Peyer's patch (tissue), 4 donors: Measurements from ENCODE around the gene CISH. TPM values are rescaled to one million over a fixed set of nuclear protein-coding genes. Genes with fewer than 3 reads are reported as not detected.
A peak's percentile ranks its signal among the peaks of the same experiment; 100 is the strongest.

Source experiments
- DNase-seq, 3 donors: peaks; one replicate each; pipeline ENCODE4 v3.0.0-alpha.2; 2017 to 2019
- H3K27ac ChIP-seq, 4 donors: fragments of 200-600 bp; sonication (generic); one replicate each; pipeline ENCODE4 v1.5.1; 2016 to 2019
- H3K27me3 ChIP-seq, 2 donors: fragments of 200-600 bp; sonication (generic); one replicate each; pipeline ENCODE4 v1.5.1; 2019
- H3K36me3 ChIP-seq, 3 donors: fragments of 200-600 bp; sonication (generic); one replicate each; pipeline ENCODE4 v1.5.1; 2016 to 2019
- H3K4me1 ChIP-seq, 4 donors: fragments of 200-600 bp; sonication (generic); one replicate each; pipeline ENCODE4 v1.5.1; 2016 to 2019
- H3K4me3 ChIP-seq, 4 donors: fragments of 200-600 bp; sonication (generic); 1 replicate in 3 of 4; 2 replicates in 1 of 4; pipeline ENCODE4 v1.5.1; 2016 to 2019; ENCODE audit warnings: mild to moderate bottlenecking in 1 of 4
- H3K9me3 ChIP-seq, 4 donors: fragments of 200-600 bp; sonication (generic); one replicate each; pipeline ENCODE4 v1.5.1; 2016 to 2019; ENCODE audit warnings: mild to moderate bottlenecking in 1 of 4
- POLR2A ChIP-seq, 2 donors: fragments of 450-650 bp; IDR thresholded peaks; one replicate each; pipeline ENCODE4 v1.5.1; 2017; ENCODE audit warnings: antibody characterized with exemption in 2 of 2, mild to moderate bottlenecking in 2 of 2, moderate library complexity in 2 of 2
- total RNA-seq, 4 donors: library from RNA; depleted of rRNA; stranded (reverse); fragments of >200 nt; gene quantifications; one replicate each; pipeline ENCODE4 v1.1.0, GENCODE V29; 2016
- TF ChIP-seq, protein P1 (sequence below), 6 experiments: fragments of 450-650 bp in 4 of 6; fragments of 200-600 bp in 2 of 6; sonication (generic) in 1 of 6; IDR thresholded peaks; one replicate each; pipeline ENCODE4 v1.5.1; 2017 to 2019; ENCODE audit warnings: antibody characterized with exemption in 6 of 6, mild to moderate bottlenecking in 3 of 6, moderate library complexity in 1 of 6

Gene CISH
- total RNA-seq, 4 donors from 2014 or later, result 9.7 to 13.5 (median 10.9) TPM

DNA sequence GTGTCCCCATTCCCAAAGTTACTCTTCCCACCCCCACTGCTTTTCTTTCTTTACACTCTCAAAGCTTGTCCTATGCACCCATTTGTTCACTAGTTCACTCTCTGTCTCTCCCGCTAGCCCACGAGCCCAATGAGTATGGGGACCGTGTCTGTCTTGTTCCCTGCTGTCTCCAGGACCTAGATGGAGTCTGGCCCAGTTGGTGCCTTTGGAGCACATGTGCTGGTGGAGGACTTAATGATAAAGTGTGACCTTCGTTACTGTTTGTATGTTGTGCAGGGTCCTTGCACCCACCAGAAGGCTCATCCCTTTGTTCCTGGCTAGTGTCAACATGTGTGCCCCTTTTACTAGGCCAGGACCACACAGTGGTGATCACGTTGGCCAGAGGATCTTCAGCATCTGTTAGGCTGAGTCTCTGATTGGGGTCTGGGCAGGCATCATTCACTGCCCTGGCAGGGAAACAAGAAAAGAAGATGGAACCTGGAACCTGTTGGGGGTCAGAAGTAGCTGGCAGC is 7.4 kb downstream of the CISH start:
- H3K4me3 ChIP-seq, result no peak overlapping the region
- H3K27ac ChIP-seq, result peak overlapping the region in 3 of 4 donors; percentile 46 to 97 (median 96)
- TF ChIP-seq, protein P1, sequence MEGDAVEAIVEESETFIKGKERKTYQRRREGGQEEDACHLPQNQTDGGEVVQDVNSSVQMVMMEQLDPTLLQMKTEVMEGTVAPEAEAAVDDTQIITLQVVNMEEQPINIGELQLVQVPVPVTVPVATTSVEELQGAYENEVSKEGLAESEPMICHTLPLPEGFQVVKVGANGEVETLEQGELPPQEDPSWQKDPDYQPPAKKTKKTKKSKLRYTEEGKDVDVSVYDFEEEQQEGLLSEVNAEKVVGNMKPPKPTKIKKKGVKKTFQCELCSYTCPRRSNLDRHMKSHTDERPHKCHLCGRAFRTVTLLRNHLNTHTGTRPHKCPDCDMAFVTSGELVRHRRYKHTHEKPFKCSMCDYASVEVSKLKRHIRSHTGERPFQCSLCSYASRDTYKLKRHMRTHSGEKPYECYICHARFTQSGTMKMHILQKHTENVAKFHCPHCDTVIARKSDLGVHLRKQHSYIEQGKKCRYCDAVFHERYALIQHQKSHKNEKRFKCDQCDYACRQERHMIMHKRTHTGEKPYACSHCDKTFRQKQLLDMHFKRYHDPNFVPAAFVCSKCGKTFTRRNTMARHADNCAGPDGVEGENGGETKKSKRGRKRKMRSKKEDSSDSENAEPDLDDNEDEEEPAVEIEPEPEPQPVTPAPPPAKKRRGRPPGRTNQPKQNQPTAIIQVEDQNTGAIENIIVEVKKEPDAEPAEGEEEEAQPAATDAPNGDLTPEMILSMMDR (IDR thresholded peaks at IDR 0.05), result no peak
- TF ChIP-seq POLR2A (IDR thresholded peaks at IDR 0.05), result no peak
- H3K27me3 ChIP-seq, result no peaks in the 10 kb centered on the region
- no peaks in the 10 kb centered on the region for H3K9me3 ChIP-seq
- H3K4me1 ChIP-seq, result peaks cover 19 to 71% (median 29%) of the 10 kb centered on the region in 4 donors
- DNase-seq, result no peak
- peaks cover 0 to 34% (median 0%) of the 10 kb centered on the region in 3 donors for H3K36me3 ChIP-seq

DNA sequence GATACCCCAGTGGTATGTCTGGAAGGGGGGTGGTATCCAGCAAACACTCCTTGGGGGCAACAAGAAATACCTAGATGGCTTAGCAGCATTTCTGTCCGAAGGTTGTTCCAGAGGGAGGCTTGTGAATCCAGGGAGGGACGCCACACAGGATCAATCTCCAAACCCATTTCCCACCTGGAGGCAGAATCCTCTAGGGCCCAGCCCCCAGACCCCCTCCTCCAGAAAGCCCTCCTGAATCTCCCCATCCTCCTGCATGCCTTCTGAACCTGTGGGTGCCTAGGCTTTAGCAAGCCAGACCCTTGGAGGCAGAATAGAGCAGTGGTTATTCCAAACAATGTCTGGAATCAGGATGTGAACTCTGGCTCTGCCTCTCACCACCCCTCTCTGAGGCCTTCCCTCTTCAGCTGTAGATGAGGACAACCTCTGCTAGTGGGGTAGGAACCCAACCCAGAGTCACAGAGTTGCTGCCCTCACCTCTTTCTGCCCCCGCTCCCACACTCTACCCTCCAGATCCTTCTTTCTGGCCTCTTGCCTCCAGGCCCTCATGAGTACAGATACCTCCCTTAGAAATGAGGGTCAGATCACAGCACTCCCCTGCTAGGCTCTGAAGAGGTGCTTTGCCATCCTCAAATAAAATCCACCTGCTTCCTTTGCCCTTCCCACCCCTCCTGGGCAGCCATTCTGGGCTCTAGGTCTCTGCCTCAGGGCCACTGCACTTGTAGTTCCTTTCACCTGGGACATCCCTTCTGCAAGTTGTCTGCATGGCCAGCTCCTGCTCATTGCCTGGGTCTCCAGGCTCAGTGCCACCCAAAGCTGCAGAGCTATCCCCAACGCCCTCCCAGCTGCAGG is 8.1 kb downstream of the CISH start:
- Histone ChIP-seq H3K4me3 (no peak overlapping the region), H3K27me3 (no peaks in the 10 kb centered on the region), H3K36me3 (peaks cover 0 to 33% (median 0%) of the 10 kb centered on the region in 3 donors), H3K4me1 (peaks cover 19 to 66% (median 29%) of the 10 kb centered on the region in 4 donors), H3K27ac (peak overlapping the region in 3 of 4 donors; percentile 46 to 97 (median 96)), H3K9me3 (no peaks in the 10 kb centered on the region)
- TF ChIP-seq, protein P1 (IDR thresholded peaks at IDR 0.05), result no peak
- no peak for TF ChIP-seq POLR2A (IDR thresholded peaks at IDR 0.05)
- no peak for DNase-seq

DNA sequence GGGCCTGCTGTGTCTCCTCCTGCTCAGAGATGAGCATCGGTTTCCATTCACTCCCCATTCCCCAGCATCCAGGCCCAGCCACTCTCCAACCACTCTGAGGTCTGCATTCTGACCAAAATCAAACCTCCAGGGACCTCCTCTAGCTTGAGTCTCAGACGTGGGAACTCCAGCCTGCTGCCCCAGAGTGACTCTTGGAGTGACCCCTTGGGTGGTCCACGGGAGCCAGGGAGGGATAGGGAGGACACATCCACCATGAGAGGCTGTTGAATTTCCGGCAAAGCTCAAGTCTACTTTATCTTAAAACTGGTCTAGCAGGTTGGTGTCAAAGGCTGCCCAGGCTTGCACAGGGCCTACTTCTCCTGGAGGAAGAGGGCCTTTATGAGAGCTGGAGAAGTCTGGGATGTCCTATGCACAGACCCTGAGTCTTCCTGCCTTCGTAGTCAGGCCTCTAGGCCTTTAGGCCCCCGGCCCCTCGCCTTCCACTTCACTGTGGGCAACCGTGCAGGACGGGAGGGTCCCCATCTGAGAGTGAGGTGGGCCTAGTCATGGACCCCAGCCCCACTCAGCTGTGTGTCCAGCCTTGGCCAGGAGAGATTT is 8.9 kb downstream of the CISH start:
- H3K4me3 ChIP-seq, result no peak overlapping the region
- peaks cover 0 to 25% (median 0%) of the 10 kb centered on the region in 3 donors for H3K36me3 ChIP-seq
- peak overlapping the region; percentile 80 to 97 (median 96) for H3K27ac ChIP-seq
- TF ChIP-seq POLR2A (IDR thresholded peaks at IDR 0.05), result no peak
- TF ChIP-seq, protein P1 (IDR thresholded peaks at IDR 0.05), result no peak
- no peaks in the 10 kb centered on the region for H3K27me3 ChIP-seq
- H3K9me3 ChIP-seq, result no peaks in the 10 kb centered on the region
- no peak for DNase-seq
- peaks cover 19 to 58% (median 29%) of the 10 kb centered on the region in 4 donors for H3K4me1 ChIP-seq

DNA sequence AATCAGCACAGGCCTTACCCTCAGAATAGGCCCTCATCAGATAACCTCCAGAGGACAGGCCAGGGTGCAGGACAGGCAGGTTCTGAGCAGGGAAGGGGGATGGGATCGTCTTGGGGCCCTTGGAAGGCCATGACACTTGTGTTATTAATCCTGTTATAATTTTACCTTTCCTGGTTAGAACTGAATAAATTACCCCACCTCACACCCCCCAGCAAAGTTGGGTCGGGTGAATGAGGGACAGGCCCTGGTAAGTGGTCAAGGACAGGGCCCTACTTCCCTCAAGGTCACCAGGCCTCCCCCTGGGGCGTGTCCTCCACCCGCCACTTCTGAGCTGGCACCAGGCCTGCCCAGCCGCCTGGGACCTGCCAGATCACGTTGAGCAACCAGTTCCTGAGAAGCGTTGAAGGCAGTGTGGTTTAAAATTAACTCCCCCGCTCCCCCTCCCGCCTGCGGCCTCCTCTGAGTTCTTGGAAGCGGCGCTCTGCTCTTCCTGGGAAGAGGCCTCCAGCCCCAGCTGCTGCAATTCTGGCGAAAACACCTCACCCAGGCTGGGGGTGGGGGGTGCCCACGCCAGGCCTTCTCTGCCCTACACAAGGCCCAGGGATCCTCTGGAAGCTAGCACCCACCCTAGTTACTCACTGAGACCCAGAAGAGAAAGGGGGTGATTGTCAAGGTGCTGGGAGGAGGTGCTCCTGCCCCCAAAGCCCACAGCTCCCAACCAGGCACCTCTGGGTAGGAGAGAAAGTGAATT is 10.6 kb downstream of the CISH start:
- Histone ChIP-seq H3K27me3 (no peaks in the 10 kb centered on the region), H3K36me3 (peaks cover 0 to 9% (median 0%) of the 10 kb centered on the region in 3 donors), H3K27ac (peak overlapping the region; percentile 80 to 97 (median 96)), H3K4me3 (peak overlapping the region in 3 of 4 donors; percentile 12 to 28 (median 24)), H3K4me1 (peaks cover 19 to 42% (median 23%) of the 10 kb centered on the region in 4 donors), H3K9me3 (no peaks in the 10 kb centered on the region)
- peak; percentile 4 to 42 for TF ChIP-seq POLR2A (IDR thresholded peaks at IDR 0.05)
- TF ChIP-seq, protein P1 (IDR thresholded peaks at IDR 0.05), result no peak
- DNase-seq, result peak; percentile 71 to 95 (median 94)

DNA sequence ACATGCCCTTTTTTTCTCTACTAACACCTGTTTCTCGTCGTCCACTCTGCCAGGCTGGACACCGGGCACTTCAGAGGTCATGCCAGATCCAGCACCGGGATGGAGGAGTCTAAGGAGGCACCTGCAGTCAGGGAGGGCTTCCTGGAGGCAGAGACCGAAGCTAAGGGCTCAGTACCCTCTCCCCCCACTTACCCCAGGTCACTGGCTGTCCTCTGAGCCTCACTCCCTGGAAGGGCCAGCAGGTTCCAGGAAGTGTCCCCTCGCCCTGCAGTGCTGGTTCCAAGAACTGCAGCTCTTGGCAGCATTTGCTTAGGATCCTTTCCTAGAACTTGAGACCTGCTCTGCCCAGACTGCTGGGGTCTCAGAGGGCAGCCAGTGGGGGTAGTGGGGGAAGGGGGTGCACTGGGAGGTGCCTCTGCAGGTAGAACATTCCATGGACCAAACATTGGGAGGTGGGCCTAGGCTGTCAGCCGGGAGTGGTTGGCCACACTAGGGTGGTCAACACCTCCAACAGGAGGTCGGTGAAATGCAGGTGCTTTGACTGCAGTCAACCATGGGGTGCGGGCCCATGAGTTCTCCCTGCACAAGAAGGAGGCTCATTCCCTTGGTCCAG is 11.3 kb downstream of the CISH start:
- no peak for DNase-seq
- H3K27me3 ChIP-seq, result no peaks in the 10 kb centered on the region
- peaks cover 0 to 8% (median 0%) of the 10 kb centered on the region in 3 donors for H3K36me3 ChIP-seq
- no peak overlapping the region for H3K4me3 ChIP-seq
- peaks cover 18 to 39% (median 23%) of the 10 kb centered on the region in 4 donors for H3K4me1 ChIP-seq
- peak overlapping the region; percentile 80 to 97 (median 96) for H3K27ac ChIP-seq
- H3K9me3 ChIP-seq, result no peaks in the 10 kb centered on the region
- no peak for TF ChIP-seq POLR2A (IDR thresholded peaks at IDR 0.05)
- TF ChIP-seq, protein P1 (IDR thresholded peaks at IDR 0.05), result no peak
